HG03060 (cell line): ENCODE measurements around the gene LPAR5.
"Not testable (repeated sequence)": the region's sequence is repeated elsewhere in the genome, so short reads cannot be mapped to it uniquely, and the experiment has no call there.

ENCODE experiments used
- ATAC-seq: cut with Tn5 transposase; IDR thresholded peaks from one replicate; pipeline ENCODE4 v1.9.1; 2021; ENCODE audit warnings: low read depth, moderate number of reproducible peaks; ENCODE audit not compliant: unreplicated experiment

Gene LPAR5

GRCh38 chr12:6608592-6609281 lies 27.0 kb downstream of the LPAR5 start:
- ATAC-seq, result no peak

GRCh38 chr12:6607751-6608591 lies 27.8 kb downstream of the LPAR5 start:
- ATAC-seq, result no peak

GRCh38 chr12:6606331-6607131 lies 29.2 kb downstream of the LPAR5 start:
- ATAC-seq, result no peak

GRCh38 chr12:6605421-6606330 lies 30.1 kb downstream of the LPAR5 start:
- no peak for ATAC-seq

GRCh38 chr12:6604259-6605029 lies 31.3 kb downstream of the LPAR5 start:
- ATAC-seq, result no peak

GRCh38 chr12:6603095-6603567 lies 32.6 kb downstream of the LPAR5 start:
- no peak for ATAC-seq

- no peak for ATAC-seq
Observed at GRCh38 chr12:6602526-6602925, 33.2 kb downstream of the LPAR5 start.

GRCh38 chr12:6595673-6596072 lies 40.1 kb downstream of the LPAR5 start:
- not testable (repeated sequence) for ATAC-seq

- no peak for ATAC-seq
Observed at GRCh38 chr12:6592087-6592486, 43.7 kb downstream of the LPAR5 start.

GRCh38 chr12:6586569-6586968 lies 49.2 kb downstream of the LPAR5 start:
- ATAC-seq, result not testable (repeated sequence)

- no peak for ATAC-seq
Observed at GRCh38 chr12:6584293-6584692, 51.5 kb downstream of the LPAR5 start.

GRCh38 chr12:6582959-6583358 lies 52.8 kb downstream of the LPAR5 start:
- ATAC-seq, result no peak

- no peak for ATAC-seq
Observed at GRCh38 chr12:6582196-6582595, 53.6 kb downstream of the LPAR5 start.

- no peak for ATAC-seq
Observed at GRCh38 chr12:6575648-6576047, 60.1 kb downstream of the LPAR5 start.

GRCh38 chr12:6574576-6575295 lies 61.0 kb downstream of the LPAR5 start:
- no peak for ATAC-seq

- ATAC-seq, result no peak
Observed at GRCh38 chr12:6573001-6573400, 62.8 kb downstream of the LPAR5 start.

GRCh38 chr12:6570264-6570887 lies 65.4 kb downstream of the LPAR5 start:
- no peak for ATAC-seq

GRCh38 chr12:6569786-6570185 lies 66.0 kb downstream of the LPAR5 start:
- ATAC-seq, result no peak
